Effector CD8-positive, alpha-beta T cell (primary cell): ENCODE data around the gene TMEM203.
"Not testable (repeated sequence)": the region's sequence is repeated elsewhere in the genome, so short reads cannot be mapped to it uniquely, and the experiment has no call there.

Source experiments
- DNase-seq: peaks from one replicate; lab custom pipeline; 2025; lab: John Stamatoyannopoulos, UW
- total RNA-seq, 4 experiments: gene quantifications; one replicate each; lab custom pipeline; 2026; lab: John Stamatoyannopoulos, UW

The TMEM203 gene
- total RNA-seq, result 31.5 to 44.8 (median 35.0) reads per million in 4 experiments

- DNase-seq, result peak; percentile 90
Observed at GRCh38 chr9:137205126-137206069, at the start of gene TMEM203, which contains the start of gene NDOR1. TSS of gene TMEM203 (minus strand) at chr9:137205648. CDS start at chr9:137205414, 234 bp downstream. TSS of gene NDOR1 (plus strand) at chr9:137205700. CDS start at chr9:137205778, 78 bp downstream.

- peak; percentile 93 for DNase-seq
Observed at GRCh38 chr9:137254624-137255447, 49.4 kb upstream of the TMEM203 start, which contains the start of gene NELFB. TSS of gene NELFB (plus strand) at chr9:137255327.

GRCh38 chr9:137253717-137254623 is 48.5 kb upstream of the TMEM203 start:
- DNase-seq, result no peak

GRCh38 chr9:137252555-137253506 is 47.4 kb upstream of the TMEM203 start:
- DNase-seq, result no peak

GRCh38 chr9:137251490-137252268 is 46.2 kb upstream of the TMEM203 start:
- DNase-seq, result no peak

GRCh38 chr9:137251194-137251461 is 45.7 kb upstream of the TMEM203 start, which contains the start of gene STPG3:
TSS of gene STPG3 (plus strand) at chr9:137251286. CDS start at chr9:137251287, 1 bp downstream.
- no peak for DNase-seq

- DNase-seq, result no peak
Observed at GRCh38 chr9:137250329-137251193, 45.1 kb upstream of the TMEM203 start.

GRCh38 chr9:137247916-137248175 is 42.4 kb upstream of the TMEM203 start:
- no peak for DNase-seq

GRCh38 chr9:137247135-137247915 is 41.9 kb upstream of the TMEM203 start:
- DNase-seq, result no peak

- DNase-seq, result no peak
Observed at GRCh38 chr9:137245450-137246421, 40.3 kb upstream of the TMEM203 start.

GRCh38 chr9:137244486-137245449 is 39.3 kb upstream of the TMEM203 start:
- no peak for DNase-seq

GRCh38 chr9:137243626-137244485 is 38.4 kb upstream of the TMEM203 start:
- no peak for DNase-seq

- not testable (repeated sequence) for DNase-seq
Observed at GRCh38 chr9:137243266-137243625, 37.8 kb upstream of the TMEM203 start.
